ENCODE results near the gene KLHL41. TPM values are rescaled to one million over a fixed set of nuclear protein-coding genes. Genes with fewer than 3 reads are reported as not detected.
"Not testable (repeated sequence)": the region's sequence is repeated elsewhere in the genome, so short reads cannot be mapped to it uniquely, and the experiment has no call there.

The KLHL41 gene
- total RNA-seq, 1 experiment from 2014 or later = not detected

- Histone ChIP-seq H3K79me2 (ENCODE audit: low read length) (no peaks in the 10 kb centered on the region), H4K20me1 (ENCODE audit: insufficient read depth, low read depth, low read length) (no peaks in the 10 kb centered on the region), H3K4me1 (ENCODE audit: low read length) (peaks cover 14% of the 10 kb centered on the region), H3K9ac (ENCODE audit: low read length) (no peak overlapping the region), H3K9me3 (ENCODE audit: low read length) (no peaks in the 10 kb centered on the region), H3K27ac (ENCODE audit: low read length) (no peak overlapping the region), H3K9me2 (replicated peaks; ENCODE audit: insufficient read depth, low read length) (no peaks in the 10 kb centered on the region), H3K27me3 (ENCODE audit: low read length) (no peaks in the 10 kb centered on the region), H3K4me3 (ENCODE audit: low read length) (no peak overlapping the region), H3K4me2 (ENCODE audit: low read depth, low read length, poor library complexity, severe bottlenecking) (peak overlapping the region; percentile 25), H2AFZ (ENCODE audit: low read length) (no peak overlapping the region; the same call in 1 of the 2 replicates), H3K36me3 (ENCODE audit: insufficient read depth, low read length) (no peaks in the 10 kb centered on the region)
- DNase-seq = no peak
Observed at GRCh38 chr2:169512525-169512924, 3.0 kb downstream of the KLHL41 start.

GRCh38 chr2:169513094-169513493 lies 3.6 kb downstream of the KLHL41 start:
- no peaks in the 10 kb centered on the region for H3K9me3 ChIP-seq (ENCODE audit: low read length)
- H3K4me2 ChIP-seq (ENCODE audit: low read depth, low read length, poor library complexity, severe bottlenecking) = no peak overlapping the region
- no peak overlapping the region for H3K27ac ChIP-seq (ENCODE audit: low read length)
- H3K27me3 ChIP-seq (ENCODE audit: low read length) = no peaks in the 10 kb centered on the region
- H3K4me3 ChIP-seq (ENCODE audit: low read length) = no peak overlapping the region
- H3K4me1 ChIP-seq (ENCODE audit: low read length) = peaks cover 14% of the 10 kb centered on the region
- no peak overlapping the region for H3K9ac ChIP-seq (ENCODE audit: low read length)
- no peaks in the 10 kb centered on the region for H3K9me2 ChIP-seq (replicated peaks; ENCODE audit: insufficient read depth, low read length)
- H2AFZ ChIP-seq (ENCODE audit: low read length) = no peak overlapping the region
- no peaks in the 10 kb centered on the region for H4K20me1 ChIP-seq (ENCODE audit: insufficient read depth, low read depth, low read length)
- no peaks in the 10 kb centered on the region for H3K36me3 ChIP-seq (ENCODE audit: insufficient read depth, low read length)
- DNase-seq = no peak
- H3K79me2 ChIP-seq (ENCODE audit: low read length) = no peaks in the 10 kb centered on the region

GRCh38 chr2:169513926-169514325 lies 4.4 kb downstream of the KLHL41 start:
- Histone ChIP-seq H3K36me3 (ENCODE audit: insufficient read depth, low read length) (no peaks in the 10 kb centered on the region), H3K4me3 (ENCODE audit: low read length) (no peak overlapping the region)

GRCh38 chr2:169514758-169515157 lies 5.3 kb downstream of the KLHL41 start:
- not testable (repeated sequence) for H2AFZ ChIP-seq (ENCODE audit: low read length); H4K20me1 ChIP-seq (ENCODE audit: insufficient read depth, low read depth, low read length); H3K4me2 ChIP-seq (ENCODE audit: low read depth, low read length, poor library complexity, severe bottlenecking); H3K27me3 ChIP-seq (ENCODE audit: low read length); DNase-seq; H3K36me3 ChIP-seq (ENCODE audit: insufficient read depth, low read length); H3K27ac ChIP-seq (ENCODE audit: low read length); H3K79me2 ChIP-seq (ENCODE audit: low read length); H3K4me3 ChIP-seq (ENCODE audit: low read length); H3K9me3 ChIP-seq (ENCODE audit: low read length); H3K9me2 ChIP-seq (replicated peaks; ENCODE audit: insufficient read depth, low read length); H3K9ac ChIP-seq (ENCODE audit: low read length)
- H3K4me1 ChIP-seq (ENCODE audit: low read length) = peaks cover 14% of the 10 kb centered on the region

More at GRCh38 chr2:169513926-169514325, 4.4 kb downstream of the KLHL41 start:
- Histone ChIP-seq H3K4me2 (ENCODE audit: low read depth, low read length, poor library complexity, severe bottlenecking) (no peak overlapping the region), H3K79me2 (ENCODE audit: low read length) (no peaks in the 10 kb centered on the region), H4K20me1 (ENCODE audit: insufficient read depth, low read depth, low read length) (no peaks in the 10 kb centered on the region), H3K27ac (ENCODE audit: low read length) (no peak overlapping the region), H3K9me3 (ENCODE audit: low read length) (no peaks in the 10 kb centered on the region), H3K27me3 (ENCODE audit: low read length) (no peaks in the 10 kb centered on the region), H3K9ac (ENCODE audit: low read length) (no peak overlapping the region), H3K4me1 (ENCODE audit: low read length) (peaks cover 14% of the 10 kb centered on the region), H2AFZ (ENCODE audit: low read length) (no peak overlapping the region), H3K9me2 (replicated peaks; ENCODE audit: insufficient read depth, low read length) (no peaks in the 10 kb centered on the region)
- DNase-seq = no peak

GRCh38 chr2:169516488-169516995 lies 7.0 kb downstream of the KLHL41 start:
- DNase-seq; H3K79me2 ChIP-seq (ENCODE audit: low read length); H3K27ac ChIP-seq (ENCODE audit: low read length); H3K4me2 ChIP-seq (ENCODE audit: low read depth, low read length, poor library complexity, severe bottlenecking); H3K27me3 ChIP-seq (ENCODE audit: low read length); H3K9me3 ChIP-seq (ENCODE audit: low read length); H3K9ac ChIP-seq (ENCODE audit: low read length); H4K20me1 ChIP-seq (ENCODE audit: insufficient read depth, low read depth, low read length); H3K9me2 ChIP-seq (replicated peaks; ENCODE audit: insufficient read depth, low read length); H3K36me3 ChIP-seq (ENCODE audit: insufficient read depth, low read length); H3K4me3 ChIP-seq (ENCODE audit: low read length); H2AFZ ChIP-seq (ENCODE audit: low read length): not testable (repeated sequence)
- peaks cover 14% of the 10 kb centered on the region for H3K4me1 ChIP-seq (ENCODE audit: low read length)

- Histone ChIP-seq H3K9me2 (replicated peaks; ENCODE audit: insufficient read depth, low read length) (no peaks in the 10 kb centered on the region), H3K36me3 (ENCODE audit: insufficient read depth, low read length) (no peaks in the 10 kb centered on the region), H2AFZ (ENCODE audit: low read length) (no peak overlapping the region), H3K27me3 (ENCODE audit: low read length) (no peaks in the 10 kb centered on the region), H3K4me3 (ENCODE audit: low read length) (no peak overlapping the region), H3K4me1 (ENCODE audit: low read length) (no peaks in the 10 kb centered on the region), H3K9me3 (ENCODE audit: low read length) (no peaks in the 10 kb centered on the region), H3K4me2 (ENCODE audit: low read depth, low read length, poor library complexity, severe bottlenecking) (no peak overlapping the region), H3K9ac (ENCODE audit: low read length) (no peak overlapping the region), H3K79me2 (ENCODE audit: low read length) (no peaks in the 10 kb centered on the region), H3K27ac (ENCODE audit: low read length) (no peak overlapping the region), H4K20me1 (ENCODE audit: insufficient read depth, low read depth, low read length) (no peaks in the 10 kb centered on the region)
- DNase-seq = no peak
Observed at GRCh38 chr2:169520896-169521295, 11.4 kb downstream of the KLHL41 start.

GRCh38 chr2:169523681-169524080 lies 14.2 kb downstream of the KLHL41 start:
- H3K36me3 ChIP-seq (ENCODE audit: insufficient read depth, low read length) = peaks cover 4% of the 10 kb centered on the region; the same call in 1 of the 2 replicates
- DNase-seq = no peak
- no peaks in the 10 kb centered on the region for H3K9me2 ChIP-seq (replicated peaks; ENCODE audit: insufficient read depth, low read length)
- H3K9ac ChIP-seq (ENCODE audit: low read length) = no peak overlapping the region
- no peak overlapping the region for H3K4me2 ChIP-seq (ENCODE audit: low read depth, low read length, poor library complexity, severe bottlenecking)
- no peaks in the 10 kb centered on the region for H3K9me3 ChIP-seq (ENCODE audit: low read length)
- H3K79me2 ChIP-seq (ENCODE audit: low read length) = no peaks in the 10 kb centered on the region
- H3K27me3 ChIP-seq (ENCODE audit: low read length) = no peaks in the 10 kb centered on the region
- no peak overlapping the region for H3K27ac ChIP-seq (ENCODE audit: low read length)
- no peaks in the 10 kb centered on the region for H4K20me1 ChIP-seq (ENCODE audit: insufficient read depth, low read depth, low read length)
- H2AFZ ChIP-seq (ENCODE audit: low read length) = no peak overlapping the region
- H3K4me1 ChIP-seq (ENCODE audit: low read length) = no peaks in the 10 kb centered on the region
- H3K4me3 ChIP-seq (ENCODE audit: low read length) = no peak overlapping the region

GRCh38 chr2:169525434-169525833 lies 15.9 kb downstream of the KLHL41 start:
- Histone ChIP-seq H3K27ac (ENCODE audit: low read length) (no peak overlapping the region), H3K4me1 (ENCODE audit: low read length) (no peaks in the 10 kb centered on the region), H3K4me3 (ENCODE audit: low read length) (no peak overlapping the region), H3K27me3 (ENCODE audit: low read length) (no peaks in the 10 kb centered on the region), H4K20me1 (ENCODE audit: insufficient read depth, low read depth, low read length) (no peaks in the 10 kb centered on the region), H3K36me3 (ENCODE audit: insufficient read depth, low read length) (peaks cover 12% of the 10 kb centered on the region; the same call in 1 of the 2 replicates), H2AFZ (ENCODE audit: low read length) (no peak overlapping the region), H3K9ac (ENCODE audit: low read length) (no peak overlapping the region), H3K9me2 (replicated peaks; ENCODE audit: insufficient read depth, low read length) (no peaks in the 10 kb centered on the region), H3K4me2 (ENCODE audit: low read depth, low read length, poor library complexity, severe bottlenecking) (no peak overlapping the region), H3K79me2 (ENCODE audit: low read length) (no peaks in the 10 kb centered on the region), H3K9me3 (ENCODE audit: low read length) (no peaks in the 10 kb centered on the region)
- DNase-seq = no peak

- Histone ChIP-seq H2AFZ (ENCODE audit: low read length) (no peak overlapping the region), H4K20me1 (ENCODE audit: insufficient read depth, low read depth, low read length) (no peaks in the 10 kb centered on the region), H3K4me3 (ENCODE audit: low read length) (no peak overlapping the region), H3K9me2 (replicated peaks; ENCODE audit: insufficient read depth, low read length) (no peaks in the 10 kb centered on the region), H3K79me2 (ENCODE audit: low read length) (no peaks in the 10 kb centered on the region), H3K9ac (ENCODE audit: low read length) (no peak overlapping the region), H3K27me3 (ENCODE audit: low read length) (no peaks in the 10 kb centered on the region), H3K27ac (ENCODE audit: low read length) (no peak overlapping the region), H3K4me1 (ENCODE audit: low read length) (no peaks in the 10 kb centered on the region), H3K36me3 (ENCODE audit: insufficient read depth, low read length) (peaks cover 12% of the 10 kb centered on the region; the same call in 1 of the 2 replicates), H3K4me2 (ENCODE audit: low read depth, low read length, poor library complexity, severe bottlenecking) (no peak overlapping the region), H3K9me3 (ENCODE audit: low read length) (no peaks in the 10 kb centered on the region)
- no peak for DNase-seq
Observed at GRCh38 chr2:169526451-169526850, 16.9 kb downstream of the KLHL41 start.

Data from Karpas-422 (cell line).